HG02938 (cell line): ENCODE results near the gene CHST12.

Experiments
- ATAC-seq: cut with Tn5 transposase; IDR thresholded peaks from one replicate; pipeline ENCODE4 v1.9.1; 2021; ENCODE audit warnings: mild to moderate bottlenecking, moderate library complexity; ENCODE audit not compliant: unreplicated experiment

The CHST12 gene

GRCh38 chr7:2403014-2403717, at the start of gene CHST12:
TSS of gene CHST12 (plus strand) at chr7:2403611. CDS start at chr7:2432640, 29,029 bp downstream.
- ATAC-seq = peak; percentile 29

- ATAC-seq = peak; percentile 42
These were observed 49.5 kb upstream of the CHST12 start for GRCh38 chr7:2353936-2354185.

GRCh38 chr7:2354186-2354938, 49.0 kb upstream of the CHST12 start, which contains the start of gene EIF3B:
TSS of gene EIF3B (plus strand) at chr7:2354827. CDS start at chr7:2354922, 95 bp downstream.
- peak; percentile 78 for ATAC-seq

- peak; percentile 13 for ATAC-seq
These were observed 48.3 kb upstream of the CHST12 start for GRCh38 chr7:2354939-2355704.

- ATAC-seq = no peak
These were observed 47.8 kb upstream of the CHST12 start for GRCh38 chr7:2355705-2356008.

GRCh38 chr7:2357165-2357564, 46.2 kb upstream of the CHST12 start:
- ATAC-seq = no peak

GRCh38 chr7:2357571-2357970, 45.8 kb upstream of the CHST12 start:
- ATAC-seq = no peak

- ATAC-seq = no peak
These were observed 44.4 kb upstream of the CHST12 start for GRCh38 chr7:2358968-2359527.

- no peak for ATAC-seq
These were observed 43.8 kb upstream of the CHST12 start for GRCh38 chr7:2359610-2360009.

GRCh38 chr7:2360796-2361195, 42.6 kb upstream of the CHST12 start:
- ATAC-seq = no peak

GRCh38 chr7:2362385-2363088, 40.9 kb upstream of the CHST12 start:
- ATAC-seq = no peak

GRCh38 chr7:2369139-2369538, 34.3 kb upstream of the CHST12 start:
- no peak for ATAC-seq

- ATAC-seq = no peak
These were observed 32.1 kb upstream of the CHST12 start for GRCh38 chr7:2371329-2371728.

GRCh38 chr7:2372724-2373123, 30.7 kb upstream of the CHST12 start:
- no peak for ATAC-seq

GRCh38 chr7:2373124-2373556, 30.3 kb upstream of the CHST12 start:
- no peak for ATAC-seq

- ATAC-seq = no peak
These were observed 29.8 kb upstream of the CHST12 start for GRCh38 chr7:2373646-2374045.

GRCh38 chr7:2374401-2374800, 29.0 kb upstream of the CHST12 start:
- ATAC-seq = no peak

- ATAC-seq = no peak
These were observed 28.3 kb upstream of the CHST12 start for GRCh38 chr7:2374830-2375728.

- no peak for ATAC-seq
These were observed 26.9 kb upstream of the CHST12 start for GRCh38 chr7:2376351-2377154.
